OCI-LY3 (cell line): ENCODE measurements around the gene NEURL2.

Experiments used
- H2AFZ ChIP-seq: fragments of 200-600, 300-600 bp; shearing (Covaris generic); 2 replicates; pipeline ENCODE4 v1.6.0; 2014; ENCODE audit warnings: antibody characterized with exemption, low read depth, low read length
- H3K27ac ChIP-seq: fragments of 200-600, 300-600 bp; sonication (generic); 2 replicates; pipeline ENCODE4 v1.5.1; 2014; ENCODE audit warnings: mild to moderate bottlenecking, low read length, moderate library complexity, mixed read lengths
- H3K27me3 ChIP-seq: fragments of 200-600, 300-600 bp; sonication (generic); 2 replicates; pipeline ENCODE4 v1.6.1; 2014; ENCODE audit warnings: low read depth, low read length, mixed read lengths
- H3K36me3 ChIP-seq: fragments of 200-600, 300-600 bp; sonication (generic); replicated peaks from 2 replicates; pipeline ENCODE3; 2014; ENCODE audit warnings: low read depth, low read length, mixed read lengths
- H3K4me1 ChIP-seq: fragments of 300-600, 200-600 bp; sonication (generic); 2 replicates; pipeline ENCODE4 v1.6.1; 2014; ENCODE audit warnings: low read length, mixed read lengths
- H3K4me2 ChIP-seq: fragments of 200-600, 300-600 bp; sonication (generic); 2 replicates; pipeline ENCODE4 v1.6.1; 2014; ENCODE audit warnings: low read length, mixed read lengths
- H3K4me3 ChIP-seq: fragments of 300-600, 200-600 bp; sonication (generic); 2 replicates; pipeline ENCODE4 v1.5.1; 2014; ENCODE audit warnings: antibody characterized with exemption, mild to moderate bottlenecking, low read length, moderate library complexity
- H3K79me2 ChIP-seq: fragments of 300-600, 200-600 bp; shearing (Covaris generic); 2 replicates; pipeline ENCODE4 v1.6.1; 2014; ENCODE audit warnings: mild to moderate bottlenecking, low read length, mixed read lengths
- H3K9ac ChIP-seq: fragments of 300-600, 200-600 bp; shearing (Covaris generic); 2 replicates; pipeline ENCODE4 v1.6.0; 2014; ENCODE audit warnings: mild to moderate bottlenecking, low read length, moderate library complexity
- H3K9me3 ChIP-seq: fragments of 200-600, 300-600 bp; shearing (Covaris generic); 2 replicates; pipeline ENCODE4 v1.6.1; 2014; ENCODE audit warnings: low read length, mixed read lengths; ENCODE audit not compliant: insufficient read depth
- H4K20me1 ChIP-seq: fragments of 200-600, 300-600 bp; sonication (generic); 2 replicates; pipeline ENCODE4 v1.6.1; 2016; ENCODE audit warnings: low read length, mixed read lengths; ENCODE audit not compliant: insufficient read depth
- CTCF ChIP-seq: fragments of 200-600, 300-600 bp; sonication (generic); IDR thresholded peaks from 2 replicates; pipeline ENCODE4 v1.5.1; 2014; ENCODE audit warnings: antibody characterized with exemption, low read length, low read depth
- EZH2phosphoT487 ChIP-seq: fragments of 200-600 bp; shearing (Covaris generic); IDR thresholded peaks from 2 replicates; pipeline ENCODE4 v1.6.1; 2018; ENCODE audit warnings: antibody characterized with exemption, mixed run types, low read depth

NEURL2 gene

GRCh38 chr20:45872626-45873025, 18.4 kb downstream of the NEURL2 start:
- no peaks in the 10 kb centered on the region for H4K20me1 ChIP-seq
- H3K36me3 ChIP-seq: no peaks in the 10 kb centered on the region
- no peak overlapping the region for H2AFZ ChIP-seq
- H3K27ac ChIP-seq: no peak overlapping the region
- H3K9me3 ChIP-seq: no peaks in the 10 kb centered on the region
- no peak overlapping the region for H3K4me2 ChIP-seq
- TF ChIP-seq EZH2phosphoT487: no peak
- TF ChIP-seq CTCF: no peak
- H3K4me3 ChIP-seq: no peak overlapping the region
- no peaks in the 10 kb centered on the region for H3K4me1 ChIP-seq
- H3K27me3 ChIP-seq: no peaks in the 10 kb centered on the region
- H3K79me2 ChIP-seq: no peaks in the 10 kb centered on the region
- H3K9ac ChIP-seq: no peak overlapping the region

GRCh38 chr20:45867819-45868176, 23.2 kb downstream of the NEURL2 start:
- Histone ChIP-seq H3K79me2 (no peaks in the 10 kb centered on the region), H3K4me1 (no peaks in the 10 kb centered on the region), H4K20me1 (no peaks in the 10 kb centered on the region), H3K27ac (no peak overlapping the region), H3K9ac (no peak overlapping the region), H2AFZ (no peak overlapping the region), H3K4me2 (no peak overlapping the region), H3K4me3 (no peak overlapping the region), H3K9me3 (no peaks in the 10 kb centered on the region), H3K27me3 (no peaks in the 10 kb centered on the region), H3K36me3 (no peaks in the 10 kb centered on the region)
- TF ChIP-seq EZH2phosphoT487: no peak
- TF ChIP-seq CTCF: no peak

- Histone ChIP-seq H4K20me1 (no peaks in the 10 kb centered on the region), H3K4me3 (no peak overlapping the region), H3K9ac (no peak overlapping the region), H2AFZ (no peak overlapping the region), H3K27ac (no peak overlapping the region), H3K27me3 (no peaks in the 10 kb centered on the region), H3K79me2 (no peaks in the 10 kb centered on the region), H3K4me1 (no peaks in the 10 kb centered on the region), H3K36me3 (no peaks in the 10 kb centered on the region), H3K4me2 (no peak overlapping the region), H3K9me3 (no peaks in the 10 kb centered on the region)
- TF ChIP-seq CTCF (no peak), EZH2phosphoT487 (no peak)
These were observed 23.7 kb downstream of the NEURL2 start for GRCh38 chr20:45867136-45867818.

- Histone ChIP-seq H3K4me3 (no peak overlapping the region), H3K4me1 (no peaks in the 10 kb centered on the region), H3K36me3 (no peaks in the 10 kb centered on the region), H3K27me3 (no peaks in the 10 kb centered on the region), H2AFZ (no peak overlapping the region), H4K20me1 (no peaks in the 10 kb centered on the region), H3K9me3 (no peaks in the 10 kb centered on the region), H3K9ac (no peak overlapping the region), H3K27ac (no peak overlapping the region), H3K4me2 (no peak overlapping the region), H3K79me2 (no peaks in the 10 kb centered on the region)
- TF ChIP-seq CTCF (no peak), EZH2phosphoT487 (no peak)
These were observed 24.6 kb downstream of the NEURL2 start for GRCh38 chr20:45866454-45866853.
